ENCODE results near the gene FAM227B.

GRCh38 chr15:49441816-49442215, 178.8 kb downstream of the FAM227B start:
- TF ChIP-seq YY1 (IDR thresholded peaks at IDR 0.05; ENCODE audit: low read depth) (no peak), CREB1 (IDR thresholded peaks at IDR 0.05; ENCODE audit: low read depth) (no peak), ZBTB7A (IDR thresholded peaks at IDR 0.05; ENCODE audit: low read depth) (no peak), TCF12 (IDR thresholded peaks at IDR 0.05; ENCODE audit: low read depth) (no peak), REST (IDR thresholded peaks at IDR 0.05; ENCODE audit: low read depth) (no peak), TEAD4 (IDR thresholded peaks at IDR 0.05) (no peak), CEBPB (IDR thresholded peaks at IDR 0.05) (no peak), RAD21 (IDR thresholded peaks at IDR 0.05; ENCODE audit: low read depth) (no peak), EP300 (IDR thresholded peaks at IDR 0.05; ENCODE audit: borderline replicate concordance) (no peak), NFIC (IDR thresholded peaks at IDR 0.05) (no peak), USF1 (IDR thresholded peaks at IDR 0.05) (0 out of 2 replicates have a peak, but pooled peaks have one; percentile 25), FOXM1 (IDR thresholded peaks at IDR 0.05; ENCODE audit: borderline replicate concordance, low read depth) (no peak), MAX (IDR thresholded peaks at IDR 0.05) (no peak), TAF1 (IDR thresholded peaks at IDR 0.05; ENCODE audit: low read depth) (no peak)
